GM10266 (cell line): ENCODE measurements around the gene COL20A1.
A peak's percentile ranks its signal among the peaks of the same experiment; 100 is the strongest.

Experiments
- DNase-seq: peaks from one replicate; pipeline ENCODE4 v3.0.0; 2012; ENCODE audit errors: extremely low spot score
- CTCF ChIP-seq: IDR thresholded peaks from 2 replicates; pipeline ENCODE4 v1.5.1; 2012; ENCODE audit warnings: mild to moderate bottlenecking, low read depth; ENCODE audit not compliant: control insufficient read depth, insufficient read depth; ENCODE audit errors: missing control alignments

The COL20A1 gene

GRCh38 chr20:63289311-63290135, 3.5 kb upstream of the COL20A1 start:
- TF ChIP-seq CTCF, result no peak
- DNase-seq, result no peak

- no peak for TF ChIP-seq CTCF
- no peak for DNase-seq
These were observed 2.8 kb upstream of the COL20A1 start for GRCh38 chr20:63290136-63290676.

- TF ChIP-seq CTCF, result peak; percentile 74
- DNase-seq, result peak; percentile 89
These were observed 2.1 kb upstream of the COL20A1 start for GRCh38 chr20:63290677-63291472.

- no peak for DNase-seq
- no peak for TF ChIP-seq CTCF
These were observed 1.2 kb upstream of the COL20A1 start for GRCh38 chr20:63291811-63292210.

- no peak for DNase-seq
- no peak for TF ChIP-seq CTCF
These were observed 689 bp upstream of the COL20A1 start for GRCh38 chr20:63292292-63292701.

- no peak for TF ChIP-seq CTCF
- DNase-seq, result no peak
These were observed 470 bp downstream of the COL20A1 start for GRCh38 chr20:63293456-63293855.
